Gastrocnemius medialis (tissue), 4 donors: ENCODE data around the gene VAV1. TPM values are rescaled to one million over a fixed set of nuclear protein-coding genes. Genes with fewer than 3 reads are reported as not detected.
"Not testable (repeated sequence)": the region's sequence is repeated elsewhere in the genome, so short reads cannot be mapped to it uniquely, and the experiment has no call there.

Experiments used
- ATAC-seq, 2 donors: fragments of 150-250 bp; one replicate each; pipeline ENCODE4 v1.9.1; 2016
- DNase-seq, 2 donors: peaks; one replicate each; pipeline ENCODE4 v3.0.0-alpha.2; 2019
- H3K27ac ChIP-seq, 4 donors: fragments of 200-600 bp; sonication (generic); 1 replicate in 1 of 4; 2 replicates in 3 of 4; pipeline ENCODE4 v1.5.1; 2016 to 2018; ENCODE audit warnings: mild to moderate bottlenecking in 2 of 4, moderate library complexity in 1 of 4
- H3K27me3 ChIP-seq, 3 donors: fragments of 200-600 bp; sonication (generic) in 2 of 3; 1 replicate in 1 of 3; 2 replicates in 2 of 3; pipeline versions ENCODE4 v1.5.1 to v1.6.0; 2016 to 2019; ENCODE audit warnings: mild to moderate bottlenecking in 1 of 3, moderate library complexity in 1 of 3
- H3K36me3 ChIP-seq, 2 donors: fragments of 200-600 bp; sonication (generic) in 1 of 2; one replicate each; pipeline ENCODE4 v1.5.1; 2017 to 2018
- H3K4me1 ChIP-seq, 2 donors: fragments of 200-600 bp; sonication (generic) in 1 of 2; one replicate each; pipeline ENCODE4 v1.5.1; 2016 to 2017; ENCODE audit warnings: mild to moderate bottlenecking in 2 of 2
- H3K4me3 ChIP-seq, 4 donors: fragments of 200-600 bp; sonication (generic) in 3 of 4; 1 replicate in 1 of 4; 2 replicates in 3 of 4; pipeline ENCODE4 v1.5.1; 2016 to 2019; ENCODE audit warnings: mild to moderate bottlenecking in 2 of 4
- H3K9me3 ChIP-seq, 3 donors: fragments of 200-600 bp; sonication (generic) in 2 of 3; 1 replicate in 1 of 3; 2 replicates in 2 of 3; pipeline ENCODE4 v1.5.1; 2016 to 2019
- CTCF ChIP-seq, 5 experiments: fragments of 450-650 bp in 3 of 5; fragments of 200-600 bp in 2 of 5; sonication (generic) in 2 of 5; IDR thresholded peaks in 4 of 5; conservative IDR thresholded peaks in 1 of 5; 1 replicate in 4 of 5; 2 replicates in 1 of 5; pipeline ENCODE4 v1.5.1; 2016 to 2019; ENCODE audit warnings: antibody characterized with exemption in 5 of 5, mild to moderate bottlenecking in 3 of 5, moderate library complexity in 3 of 5
- POLR2A ChIP-seq, 2 donors: fragments of 450-650 bp; IDR thresholded peaks; one replicate each; pipeline ENCODE4 v1.6.1; 2017; ENCODE audit warnings: antibody characterized with exemption in 2 of 2, mild to moderate bottlenecking in 2 of 2, moderate library complexity in 2 of 2
- in situ Hi-C, 4 donors: fragments of 200-750 bp; cut with MboI; loops; one replicate each; pipeline versions ENCODE4 v1.15.0 to v1.8.0; 2017; ENCODE audit warnings: low sequenced_read_pairs in 4 of 4
- intact Hi-C: fragments of 100-400 bp; cut with DNase I; formaldehyde crosslinking; loops from one replicate; pipeline ENCODE4 v1.15.1; 2023; ENCODE audit warnings: low total_unique reads
- total RNA-seq, 4 donors: library from RNA; depleted of rRNA; stranded (reverse); fragments of >200 nt; gene quantifications; one replicate each; pipeline versions ENCODE4 v1.1.0 to v1.2.3, GENCODE V29; 2016

VAV1 gene
- total RNA-seq, 4 donors from 2014 or later = 0.63 to 1.8 (median 0.96) TPM

DNA sequence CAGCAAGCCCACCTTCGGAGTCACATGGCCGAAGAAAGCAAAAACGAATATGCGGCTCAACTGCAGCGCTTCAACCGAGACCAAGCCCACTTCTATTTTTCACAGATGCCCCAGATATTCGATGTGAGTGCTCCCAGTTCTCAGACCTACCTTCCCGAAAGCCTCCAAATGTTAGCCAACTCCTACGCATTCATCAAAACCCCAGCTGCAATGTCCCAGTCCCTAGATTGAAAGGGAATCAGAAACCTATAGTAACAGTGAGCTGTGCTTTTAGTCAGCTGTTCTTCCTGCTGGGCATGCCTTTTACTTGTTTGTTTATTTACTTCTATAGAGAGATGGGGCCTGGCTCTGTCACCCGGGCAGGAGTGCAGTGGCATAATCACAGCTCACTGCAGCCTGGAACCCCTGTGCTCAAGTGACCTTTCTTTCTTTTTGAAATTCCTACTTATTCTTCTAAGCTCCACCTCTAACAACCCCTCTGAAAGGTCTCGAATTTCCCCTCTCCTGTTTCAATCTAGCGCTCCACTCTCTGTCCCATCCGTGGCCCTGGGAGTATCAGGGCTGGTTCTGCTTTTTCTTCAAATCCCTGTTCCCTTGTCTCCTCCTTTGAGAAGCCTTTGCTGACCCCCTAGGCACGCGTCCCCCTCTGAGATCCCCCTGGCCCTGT is 28.7 kb upstream of the VAV1 start:
- ATAC-seq (no peak), DNase-seq (no peak)
- Histone ChIP-seq H3K4me1 (peaks cover 59 to 72% of the 10 kb centered on the region in 2 donors), H3K27ac (peak overlapping the region; percentile 96 to 100 (median 98)), H3K9me3 (no peaks in the 10 kb centered on the region), H3K27me3 (no peaks in the 10 kb centered on the region), H3K4me3 (peak overlapping the region in 3 of 4 donors; percentile 37 to 53 (median 37)), H3K36me3 (peaks cover 0 to 53% of the 10 kb centered on the region in 2 donors)
- in situ Hi-C loops = loop anchor here in 2 of 4 donors (25.0 kb wide), 2 partner anchors 232 to 357 kb away; partner anchors contain the start of genes GTF2F1 (in 1 of the 2), PSPN (in 1 of the 2) and TUBB4A (in 1 of the 2)
- intact Hi-C loops = no loop called here
- no peak for TF ChIP-seq POLR2A (IDR thresholded peaks at IDR 0.05)
- no peak for TF ChIP-seq CTCF (IDR thresholded peaks at IDR 0.05 in 4 of 5, conservative IDR thresholded peaks at IDR 0.05 in 1 of 5)

- H3K9me3 ChIP-seq = no peaks in the 10 kb centered on the region
- in situ Hi-C loops = loop anchor here in 2 of 4 donors (25.0 kb wide), 2 partner anchors 232 to 357 kb away; partner anchors contain the start of genes GTF2F1 (in 1 of the 2), PSPN (in 1 of the 2) and TUBB4A (in 1 of the 2)
- peak; percentile 55 to 73 for ATAC-seq
- peak overlapping the region; percentile 37 to 53 (median 40) for H3K4me3 ChIP-seq
- no peaks in the 10 kb centered on the region for H3K27me3 ChIP-seq
- H3K36me3 ChIP-seq = peaks cover 0 to 61% of the 10 kb centered on the region in 2 donors
- DNase-seq = peak; percentile 79 to 91
- TF ChIP-seq POLR2A (IDR thresholded peaks at IDR 0.05) = no peak
- no peak for TF ChIP-seq CTCF (IDR thresholded peaks at IDR 0.05 in 4 of 5, conservative IDR thresholded peaks at IDR 0.05 in 1 of 5)
- peaks cover 57 to 69% of the 10 kb centered on the region in 2 donors for H3K4me1 ChIP-seq
- intact Hi-C loops = no loop called here
- peak overlapping the region; percentile 96 to 100 (median 98) for H3K27ac ChIP-seq
Measured at GRCh38 chr19:6744381-6745301, 27.9 kb upstream of the VAV1 start.

DNA sequence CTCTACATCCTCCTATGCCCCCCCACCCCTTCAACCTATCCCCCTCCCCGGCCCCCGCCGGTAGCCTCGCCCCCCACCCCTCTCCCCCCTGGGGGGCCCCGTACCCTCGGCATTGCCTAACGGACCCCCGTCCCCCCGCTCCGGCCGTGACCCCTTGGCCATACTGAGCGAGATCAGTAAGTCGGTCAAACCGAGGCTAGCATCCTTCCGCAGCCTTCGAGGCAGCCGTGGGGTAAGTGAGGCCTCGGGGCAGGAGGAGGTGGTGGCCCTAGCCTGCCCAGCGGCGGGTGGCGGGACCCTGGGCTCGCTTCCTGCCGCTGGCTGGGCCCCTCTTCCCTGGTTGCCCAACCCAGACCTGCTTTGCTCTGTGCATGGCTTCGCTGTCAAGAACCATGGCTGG is 26.5 kb upstream of the VAV1 start:
- DNase-seq = no peak
- TF ChIP-seq CTCF (IDR thresholded peaks at IDR 0.05 in 4 of 5, conservative IDR thresholded peaks at IDR 0.05 in 1 of 5) = no peak
- no peak for TF ChIP-seq POLR2A (IDR thresholded peaks at IDR 0.05)
- peaks cover 57 to 67% of the 10 kb centered on the region in 2 donors for H3K4me1 ChIP-seq
- H3K4me3 ChIP-seq = no peak overlapping the region
- H3K36me3 ChIP-seq = peaks cover 0 to 75% of the 10 kb centered on the region in 2 donors
- intact Hi-C loops (no loop called here), in situ Hi-C loops (loop anchor here in 2 of 4 donors (25.0 kb wide), 2 partner anchors 234 to 359 kb away; partner anchors contain the start of genes GTF2F1 (in 1 of the 2), PSPN (in 1 of the 2) and TUBB4A (in 1 of the 2))
- no peak for ATAC-seq
- no peaks in the 10 kb centered on the region for H3K27me3 ChIP-seq
- H3K9me3 ChIP-seq = no peaks in the 10 kb centered on the region
- H3K27ac ChIP-seq = peak overlapping the region; percentile 51 to 100 (median 97)

DNA sequence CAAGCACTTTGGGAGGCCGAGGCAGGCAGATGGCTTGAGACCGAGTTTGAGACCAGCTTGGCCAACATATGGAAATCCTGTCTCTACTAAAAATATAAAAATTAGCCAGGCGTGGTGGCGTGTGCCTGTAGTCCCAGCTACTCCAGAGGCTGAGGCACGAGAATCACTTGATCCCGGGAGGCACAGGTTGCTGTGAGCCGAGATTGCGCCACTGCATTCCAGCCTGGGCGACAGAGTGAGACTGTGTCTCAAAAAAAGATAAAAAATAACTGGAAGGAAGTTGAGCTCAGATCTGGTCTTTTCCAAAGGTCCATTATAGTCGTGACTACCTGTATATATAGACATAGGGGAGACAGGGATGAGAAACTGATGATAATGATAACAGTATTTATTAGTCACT is 24.0 kb upstream of the VAV1 start:
- peak; percentile 36 to 78 for DNase-seq
- ATAC-seq, H3K4me3 ChIP-seq, H3K27me3 ChIP-seq, intact Hi-C loops, H3K9me3 ChIP-seq: not testable (repeated sequence)
- Histone ChIP-seq H3K27ac (peak overlapping the region; percentile 62 to 96 (median 72)), H3K4me1 (peaks cover 43 to 54% of the 10 kb centered on the region in 2 donors), H3K36me3 (peaks cover 0 to 80% of the 10 kb centered on the region in 2 donors)
- in situ Hi-C loops = loop anchor here in 2 of 4 donors (25.0 kb wide), 2 partner anchors 236 to 361 kb away; partner anchors contain the start of genes GTF2F1 (in 1 of the 2), PSPN (in 1 of the 2) and TUBB4A (in 1 of the 2)
